ENCODE measurements around the gene ZSWIM3.

- no peak for TF ChIP-seq CTCF (IDR thresholded peaks at IDR 0.05)
- no peak for TF ChIP-seq ZFX (IDR thresholded peaks at IDR 0.05; ENCODE audit: borderline replicate concordance)
Measured at GRCh38 chr20:45827030-45827652, 30.3 kb upstream of the ZSWIM3 start, which contains the start of gene TNNC2.

Data from 22Rv1 (cell line).